MM.1S (cell line): ENCODE data around the gene KCNA2.

Experiments
- DNase-seq: peaks from one replicate; pipeline ENCODE4 v3.0.0-alpha.2; 2015
- H2AFZ ChIP-seq: fragments of 300-600 bp; sonication (generic); 2 replicates; pipeline ENCODE4 v1.6.0; 2016; ENCODE audit warnings: antibody characterized with exemption, low read length
- H3F3A ChIP-seq: fragments of 300-600 bp; sonication (generic); 2 replicates; pipeline ENCODE4 v1.6.1; 2016; ENCODE audit warnings: mild to moderate bottlenecking, antibody characterized with exemption, low read length, moderate library complexity, mixed read lengths; ENCODE audit not compliant: insufficient read depth
- H3K27ac ChIP-seq: fragments of 300-600 bp; sonication (generic); 2 replicates; pipeline ENCODE4 v1.5.1; 2016; ENCODE audit warnings: mild to moderate bottlenecking, low read length
- H3K27me3 ChIP-seq: fragments of 300-600 bp; sonication (generic); replicated peaks from 2 replicates; pipeline ENCODE4 v1.6.0; 2016; ENCODE audit warnings: low read length; ENCODE audit not compliant: insufficient read depth
- H3K36me3 ChIP-seq: fragments of 300-600 bp; sonication (generic); replicated peaks from 2 replicates; pipeline ENCODE4 v1.6.1; 2016; ENCODE audit warnings: mild to moderate bottlenecking, low read length, mixed read lengths; ENCODE audit not compliant: insufficient read depth
- H3K4me1 ChIP-seq: fragments of 300-600 bp; sonication (generic); 2 replicates; pipeline ENCODE4 v1.6.1; 2016; ENCODE audit warnings: low read length, mixed read lengths
- H3K4me2 ChIP-seq: fragments of 300-600 bp; sonication (generic); 2 replicates; pipeline ENCODE4 v1.6.0; 2016; ENCODE audit warnings: low read depth, low read length
- H3K4me3 ChIP-seq: fragments of 300-600 bp; sonication (generic); 2 replicates; pipeline ENCODE4 v1.5.1; 2016; ENCODE audit warnings: low read length, mixed read lengths
- H3K79me2 ChIP-seq: fragments of 300-600 bp; sonication (generic); 2 replicates; pipeline ENCODE4 v1.6.1; 2016; ENCODE audit warnings: mixed run types, low read length, mixed read lengths
- H3K9ac ChIP-seq: fragments of 300-600 bp; sonication (generic); 2 replicates; pipeline ENCODE4 v1.6.1; 2016; ENCODE audit warnings: low read length, mixed read lengths
- H3K9me2 ChIP-seq: fragments of 300-600 bp; sonication (generic); replicated peaks from 2 replicates; pipeline ENCODE4 v1.6.1; 2016; ENCODE audit warnings: mild to moderate bottlenecking, low read length, mixed read lengths; ENCODE audit not compliant: insufficient read depth
- H3K9me3 ChIP-seq: fragments of 300-600 bp; sonication (generic); replicated peaks from 2 replicates; pipeline ENCODE4 v1.6.1; 2016; ENCODE audit warnings: mild to moderate bottlenecking, low read length, mixed read lengths; ENCODE audit not compliant: insufficient read depth
- H4K20me1 ChIP-seq: fragments of 300-600 bp; sonication (generic); 2 replicates; pipeline ENCODE4 v1.6.1; 2016; ENCODE audit warnings: mild to moderate bottlenecking, low read length, moderate library complexity, mixed read lengths; ENCODE audit not compliant: insufficient read depth
- EZH2 ChIP-seq: fragments of 300-600 bp; sonication (generic); optimal IDR thresholded peaks from 2 replicates; pipeline ENCODE3; 2017; ENCODE audit warnings: low read depth, mild to moderate bottlenecking, antibody characterized with exemption, low read length, mixed read lengths
- EZH2phosphoT487 ChIP-seq: fragments of 300-600 bp; sonication (generic); IDR thresholded peaks from 2 replicates; pipeline ENCODE4 v1.6.1; 2018; ENCODE audit warnings: antibody characterized with exemption, low read length
- TF ChIP-seq, protein P1 (sequence below): fragments of 300-600 bp; sonication (generic); IDR thresholded peaks from 2 replicates; pipeline ENCODE4 v1.5.1; 2016; ENCODE audit warnings: antibody characterized with exemption, low read length, mixed read lengths

KCNA2 gene

DNA sequence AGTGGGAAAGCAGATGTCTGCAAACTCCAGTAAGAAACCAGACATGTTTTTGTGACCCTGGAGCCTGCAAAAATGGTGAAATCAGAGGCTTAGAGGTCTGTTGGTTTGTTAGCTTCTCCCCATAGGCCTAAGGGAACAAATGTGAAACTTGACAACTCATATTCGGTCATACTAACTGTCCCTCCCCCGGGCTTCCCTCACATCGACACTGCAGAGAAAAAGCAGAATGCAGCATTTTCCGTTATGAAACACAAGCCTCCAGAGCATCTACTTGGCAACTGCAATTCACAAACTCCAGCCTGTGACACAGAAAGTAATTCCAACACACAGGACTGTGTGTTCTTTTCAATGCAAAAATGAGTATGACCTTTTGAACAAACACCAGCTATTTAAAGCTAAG is 3.7 kb downstream of the KCNA2 start:
- no peak overlapping the region for H3K9ac ChIP-seq
- 0 out of 2 replicates have a peak, but pooled peaks cover 5% of the 10 kb centered on the region for H3K27me3 ChIP-seq
- TF ChIP-seq EZH2phosphoT487 (no peak), EZH2 (no peak)
- TF ChIP-seq, protein P1, sequence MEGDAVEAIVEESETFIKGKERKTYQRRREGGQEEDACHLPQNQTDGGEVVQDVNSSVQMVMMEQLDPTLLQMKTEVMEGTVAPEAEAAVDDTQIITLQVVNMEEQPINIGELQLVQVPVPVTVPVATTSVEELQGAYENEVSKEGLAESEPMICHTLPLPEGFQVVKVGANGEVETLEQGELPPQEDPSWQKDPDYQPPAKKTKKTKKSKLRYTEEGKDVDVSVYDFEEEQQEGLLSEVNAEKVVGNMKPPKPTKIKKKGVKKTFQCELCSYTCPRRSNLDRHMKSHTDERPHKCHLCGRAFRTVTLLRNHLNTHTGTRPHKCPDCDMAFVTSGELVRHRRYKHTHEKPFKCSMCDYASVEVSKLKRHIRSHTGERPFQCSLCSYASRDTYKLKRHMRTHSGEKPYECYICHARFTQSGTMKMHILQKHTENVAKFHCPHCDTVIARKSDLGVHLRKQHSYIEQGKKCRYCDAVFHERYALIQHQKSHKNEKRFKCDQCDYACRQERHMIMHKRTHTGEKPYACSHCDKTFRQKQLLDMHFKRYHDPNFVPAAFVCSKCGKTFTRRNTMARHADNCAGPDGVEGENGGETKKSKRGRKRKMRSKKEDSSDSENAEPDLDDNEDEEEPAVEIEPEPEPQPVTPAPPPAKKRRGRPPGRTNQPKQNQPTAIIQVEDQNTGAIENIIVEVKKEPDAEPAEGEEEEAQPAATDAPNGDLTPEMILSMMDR = no peak
- H3K9me2 ChIP-seq = no peaks in the 10 kb centered on the region
- no peak for DNase-seq
- no peaks in the 10 kb centered on the region for H3K4me1 ChIP-seq
- no peaks in the 10 kb centered on the region for H3K36me3 ChIP-seq
- no peak overlapping the region for H3K4me2 ChIP-seq
- no peak overlapping the region for H3K4me3 ChIP-seq
- H3K9me3 ChIP-seq = no peaks in the 10 kb centered on the region
- H2AFZ ChIP-seq = no peak overlapping the region
- no peaks in the 10 kb centered on the region for H4K20me1 ChIP-seq
- no peak overlapping the region for H3K27ac ChIP-seq
- no peaks in the 10 kb centered on the region for H3F3A ChIP-seq
- H3K79me2 ChIP-seq = no peaks in the 10 kb centered on the region

DNA sequence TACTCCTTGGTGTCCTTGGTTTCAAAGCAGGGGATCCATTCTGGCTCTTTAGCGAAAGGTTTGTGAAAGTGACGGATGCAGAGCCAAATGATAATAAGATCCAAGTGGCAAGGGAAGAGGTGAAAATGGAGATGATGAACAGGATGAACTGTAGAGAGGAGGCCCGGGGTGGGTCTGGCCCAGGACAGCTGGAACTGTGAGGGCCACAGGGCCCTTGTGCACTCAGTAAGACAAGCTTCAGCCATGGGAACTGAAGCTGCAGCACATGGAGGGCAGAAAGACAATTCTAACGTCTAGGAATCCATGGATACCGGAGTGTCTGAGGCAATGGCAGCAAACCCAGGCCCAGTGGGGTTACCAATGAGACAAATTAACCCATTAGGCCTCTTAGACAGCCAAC is 4.8 kb downstream of the KCNA2 start:
- Histone ChIP-seq H3K9me3 (no peaks in the 10 kb centered on the region), H3F3A (no peaks in the 10 kb centered on the region), H3K4me1 (no peaks in the 10 kb centered on the region), H3K27me3 (no peaks in the 10 kb centered on the region), H3K36me3 (no peaks in the 10 kb centered on the region), H3K9me2 (no peaks in the 10 kb centered on the region), H3K4me2 (no peak overlapping the region), H3K79me2 (no peaks in the 10 kb centered on the region), H4K20me1 (no peaks in the 10 kb centered on the region), H3K27ac (no peak overlapping the region), H3K4me3 (no peak overlapping the region), H2AFZ (no peak overlapping the region), H3K9ac (no peak overlapping the region)
- TF ChIP-seq, protein P1 = no peak
- DNase-seq = no peak

DNA sequence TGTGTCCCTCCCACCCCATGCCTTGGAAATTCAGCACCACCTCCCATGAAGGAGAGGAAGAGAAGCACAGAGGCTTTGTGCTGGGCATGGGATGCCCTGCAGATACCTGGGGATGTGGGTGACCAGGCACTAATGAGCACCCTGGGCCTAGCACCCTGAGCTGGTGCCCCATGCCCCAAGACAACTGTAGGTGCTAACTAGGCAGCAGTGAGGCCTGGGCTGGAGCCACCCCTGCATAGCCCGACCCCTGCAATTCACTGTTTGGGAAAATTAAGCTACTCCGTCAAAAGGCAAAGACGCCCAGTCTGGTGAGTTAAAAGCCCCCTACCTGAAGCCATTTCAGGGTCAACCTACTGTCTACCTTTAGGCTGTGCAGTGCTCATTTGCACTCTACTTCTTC is 5.4 kb downstream of the KCNA2 start:
- Histone ChIP-seq H4K20me1 (no peaks in the 10 kb centered on the region), H3K4me3 (no peak overlapping the region)

More for the DNA sequence above, 5.4 kb downstream of the KCNA2 start:
- Histone ChIP-seq H3K27me3 (no peaks in the 10 kb centered on the region), H3K4me2 (no peak overlapping the region), H3K79me2 (no peaks in the 10 kb centered on the region), H3F3A (no peaks in the 10 kb centered on the region), H3K9ac (no peak overlapping the region), H3K4me1 (no peaks in the 10 kb centered on the region), H3K9me3 (no peaks in the 10 kb centered on the region), H3K9me2 (no peaks in the 10 kb centered on the region), H3K27ac (no peak overlapping the region), H2AFZ (no peak overlapping the region), H3K36me3 (no peaks in the 10 kb centered on the region)
- TF ChIP-seq EZH2phosphoT487 = no peak
- TF ChIP-seq, protein P1 = no peak
- TF ChIP-seq EZH2 = no peak
- no peak for DNase-seq
